GM21723 (cell line): ENCODE results near the gene NR2C2.

Source experiments
- ATAC-seq: cut with Tn5 transposase; IDR thresholded peaks from one replicate; pipeline ENCODE4 v1.9.1; 2021; ENCODE audit warnings: mild to moderate bottlenecking, moderate library complexity; ENCODE audit not compliant: unreplicated experiment

NR2C2 gene

GRCh38 chr3:15056676-15057404, 109.5 kb downstream of the NR2C2 start:
- ATAC-seq: no peak

- no peak for ATAC-seq
These were observed 112.6 kb downstream of the NR2C2 start for GRCh38 chr3:15060029-15060428.

- no peak for ATAC-seq
These were observed 115.9 kb downstream of the NR2C2 start for GRCh38 chr3:15063238-15063637.

GRCh38 chr3:15063656-15064286, 116.4 kb downstream of the NR2C2 start:
- no peak for ATAC-seq

- peak; percentile 35 for ATAC-seq
These were observed 117.0 kb downstream of the NR2C2 start for GRCh38 chr3:15064299-15064834.

GRCh38 chr3:15064835-15065549, 117.6 kb downstream of the NR2C2 start, which contains the start of gene MRPS25:
TSS of gene MRPS25 (minus strand) at chr3:15065315. CDS start at chr3:15065194, 121 bp downstream.
- peak; percentile 96 for ATAC-seq

- no peak for ATAC-seq
These were observed 118.2 kb downstream of the NR2C2 start for GRCh38 chr3:15065550-15066007.

- ATAC-seq: no peak
These were observed 119.1 kb downstream of the NR2C2 start for GRCh38 chr3:15066467-15066866.

GRCh38 chr3:15069441-15069840, 122.1 kb downstream of the NR2C2 start:
- no peak for ATAC-seq

GRCh38 chr3:15071699-15072098, 124.3 kb downstream of the NR2C2 start:
- ATAC-seq: no peak

GRCh38 chr3:15074500-15074899, 127.1 kb downstream of the NR2C2 start:
- no peak for ATAC-seq

- no peak for ATAC-seq
These were observed 131.7 kb downstream of the NR2C2 start for GRCh38 chr3:15079091-15079490.

GRCh38 chr3:15081960-15082664, 134.7 kb downstream of the NR2C2 start:
- no peak for ATAC-seq

- ATAC-seq: no peak
These were observed 135.9 kb downstream of the NR2C2 start for GRCh38 chr3:15083252-15083651.

GRCh38 chr3:15086263-15086662, 138.9 kb downstream of the NR2C2 start:
- ATAC-seq: no peak

- no peak for ATAC-seq
These were observed 139.3 kb downstream of the NR2C2 start for GRCh38 chr3:15086699-15087098.

GRCh38 chr3:15089201-15089600, 141.8 kb downstream of the NR2C2 start:
- no peak for ATAC-seq

- no peak for ATAC-seq
These were observed 144.2 kb downstream of the NR2C2 start for GRCh38 chr3:15091575-15091974.

- ATAC-seq: no peak
These were observed 145.3 kb downstream of the NR2C2 start for GRCh38 chr3:15092686-15093085.

- ATAC-seq: no peak
These were observed 146.9 kb downstream of the NR2C2 start for GRCh38 chr3:15094187-15094875.
